Esophagus muscularis mucosa (tissue), 4 donors: Measurements from ENCODE around the gene ADGRG1. TPM values are rescaled to one million over a fixed set of nuclear protein-coding genes. Genes with fewer than 3 reads are reported as not detected.

Source experiments
- DNase-seq: peaks from one replicate; pipeline ENCODE4 v3.0.0-alpha.2; 2017; ENCODE audit errors: extremely low spot score
- H3K27ac ChIP-seq, 4 donors: fragments of 200-600 bp; sonication (generic); replicated peaks in 1 of 4; 1 replicate in 3 of 4; 2 replicates in 1 of 4; pipeline ENCODE4 v1.5.1; 2016 to 2019; ENCODE audit warnings: mild to moderate bottlenecking in 1 of 4
- H3K27me3 ChIP-seq, 4 donors: fragments of 200-600 bp; sonication (generic); one replicate each; pipeline versions ENCODE4 v1.5.1 to v1.6.0; 2016 to 2019
- H3K36me3 ChIP-seq, 4 donors: fragments of 200-600 bp; sonication (generic); one replicate each; pipeline ENCODE4 v1.5.1; 2016 to 2019
- H3K4me1 ChIP-seq, 4 donors: fragments of 200-600 bp; sonication (generic); one replicate each; pipeline ENCODE4 v1.5.1; 2016 to 2019
- H3K4me3 ChIP-seq, 4 donors: fragments of 200-600 bp; sonication (generic); 1 replicate in 2 of 4; 2 replicates in 2 of 4; pipeline ENCODE4 v1.5.1; 2016 to 2019; ENCODE audit warnings: mild to moderate bottlenecking in 4 of 4, moderate library complexity in 1 of 4
- H3K9me3 ChIP-seq, 4 donors: fragments of 200-600 bp; sonication (generic); 1 replicate in 3 of 4; 2 replicates in 1 of 4; pipeline ENCODE4 v1.5.1; 2016 to 2019
- CTCF ChIP-seq, 3 experiments: fragments of 200-600 bp in 2 of 3; fragments of 450-650 bp in 1 of 3; sonication (generic) in 2 of 3; IDR thresholded peaks; one replicate each; pipeline ENCODE4 v1.5.1; 2017 to 2019; ENCODE audit warnings: antibody characterized with exemption in 3 of 3, mild to moderate bottlenecking in 2 of 3, moderate library complexity in 1 of 3
- EP300 ChIP-seq: sonication (generic); formaldehyde crosslinking; IDR thresholded peaks from one replicate; pipeline ENCODE4 v1.6.1; 2017; ENCODE audit warnings: antibody characterized with exemption
- POLR2A ChIP-seq: fragments of 450-650 bp; IDR thresholded peaks from one replicate; pipeline ENCODE4 v1.6.1; 2017; ENCODE audit warnings: antibody characterized with exemption, moderate library complexity, mild to moderate bottlenecking, low read depth
- POLR2AphosphoS5 ChIP-seq, 2 donors: sonication (generic); formaldehyde crosslinking; IDR thresholded peaks; one replicate each; pipeline ENCODE4 v1.6.1; 2017; ENCODE audit warnings: antibody characterized with exemption in 2 of 2
- WGBS: methylation state at CpG from one replicate; pipeline ENCODE4 v1.1.5; 2018; 5-methylcytosine and 5-hydroxymethylcytosine counted together
- intact Hi-C: fragments of 100-400 bp; cut with DNase I; formaldehyde crosslinking; loops from one replicate; pipeline ENCODE4 v1.15.1; 2023
- total RNA-seq, 4 donors: library from RNA; depleted of rRNA; stranded (reverse); fragments of >200 nt; gene quantifications; one replicate each; pipeline versions ENCODE4 v1.1.0 to v1.2.1, GENCODE V29; 2016

ADGRG1 gene
- total RNA-seq, 4 donors from 2014 or later: 17.4 to 21.4 (median 19.1) TPM

DNA sequence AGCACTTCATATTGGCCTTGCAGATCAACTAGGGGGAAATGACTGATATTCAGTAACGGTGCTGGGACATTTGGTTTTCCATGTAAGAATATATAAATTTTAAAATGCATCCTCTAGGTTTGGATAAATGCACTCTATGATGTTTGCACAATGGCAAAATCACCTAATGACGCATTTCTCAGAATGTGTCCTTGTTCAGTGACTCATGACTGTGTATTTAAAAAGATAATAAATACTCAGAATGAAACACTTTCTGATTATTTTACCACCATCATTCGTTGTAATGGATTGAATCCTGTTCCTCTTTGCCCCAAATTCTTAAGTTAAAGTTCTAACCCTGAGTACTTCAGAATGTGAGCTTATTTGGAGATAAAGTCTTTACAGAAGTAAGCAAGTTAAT is 17.2 kb upstream of the ADGRG1 start:
- TF ChIP-seq CTCF (IDR thresholded peaks at IDR 0.05): no peak
- TF ChIP-seq POLR2AphosphoS5 (IDR thresholded peaks at IDR 0.05): no peak
- TF ChIP-seq EP300: no peak
- no peak for TF ChIP-seq POLR2A
- H3K4me3 ChIP-seq: no peak overlapping the region
- H3K36me3 ChIP-seq: no peaks in the 10 kb centered on the region
- peaks cover 0 to 8% (median 0%) of the 10 kb centered on the region in 4 donors for H3K4me1 ChIP-seq
- H3K27ac ChIP-seq: no peak overlapping the region
- whole genome bisulfite sequencing: 82% methylated on average over 3 of the region's 3 CpGs
- no peak for DNase-seq
- peaks cover 0 to 29% (median 0%) of the 10 kb centered on the region in 4 donors for H3K27me3 ChIP-seq
- intact Hi-C loops: no loop called here
- no peaks in the 10 kb centered on the region for H3K9me3 ChIP-seq

DNA sequence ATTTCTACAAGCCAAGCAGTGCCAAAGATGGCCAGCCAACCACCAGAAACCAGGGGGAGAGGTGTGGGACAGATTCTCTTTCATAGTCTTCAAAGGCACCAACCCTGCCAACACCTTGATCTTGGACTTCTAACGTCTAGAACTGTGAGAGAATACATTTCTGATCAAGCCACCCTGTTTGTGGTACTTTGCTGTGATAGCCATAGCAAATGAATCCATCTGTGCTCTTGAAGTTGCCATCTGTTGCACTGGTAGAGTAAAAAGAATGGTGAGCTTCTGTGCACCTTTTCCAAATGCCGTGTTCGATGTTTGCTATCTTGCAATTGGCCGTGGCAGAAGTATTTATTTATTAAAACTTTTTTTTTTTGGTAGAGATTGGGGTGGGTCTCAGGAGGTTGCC is 16.7 kb upstream of the ADGRG1 start:
- Histone ChIP-seq H3K9me3 (no peaks in the 10 kb centered on the region), H3K36me3 (no peaks in the 10 kb centered on the region), H3K27me3 (peaks cover 0 to 29% (median 0%) of the 10 kb centered on the region in 4 donors), H3K27ac (no peak overlapping the region), H3K4me1 (peaks cover 0 to 8% (median 0%) of the 10 kb centered on the region in 4 donors), H3K4me3 (no peak overlapping the region)
- intact Hi-C loops: no loop called here
- WGBS: 80% methylated on average over 4 of the region's 4 CpGs
- no peak for TF ChIP-seq POLR2A
- no peak for TF ChIP-seq CTCF (IDR thresholded peaks at IDR 0.05)
- no peak for TF ChIP-seq POLR2AphosphoS5 (IDR thresholded peaks at IDR 0.05)
- TF ChIP-seq EP300: no peak
- DNase-seq: no peak

DNA sequence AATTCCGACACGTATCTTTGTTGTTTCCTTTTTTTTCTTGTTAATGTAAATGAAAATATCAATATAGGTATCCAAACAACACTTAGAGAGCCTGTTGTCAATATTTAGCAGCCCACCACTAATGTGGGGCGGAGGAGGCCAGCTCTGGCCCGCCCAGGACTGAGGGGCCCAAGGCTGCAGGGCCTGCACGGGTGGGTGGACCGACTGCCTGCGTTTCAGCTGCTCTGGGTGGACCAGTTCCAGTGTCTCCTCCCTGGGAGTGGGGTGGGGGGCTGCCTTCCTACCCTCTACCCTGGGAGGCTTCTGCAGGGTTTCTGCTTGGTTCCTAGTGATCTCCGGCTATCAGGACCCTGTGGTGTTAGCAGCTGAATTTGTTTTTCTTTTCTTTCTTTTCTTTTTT is 15.9 kb upstream of the ADGRG1 start:
- H3K4me1 ChIP-seq: peaks cover 0 to 8% (median 0%) of the 10 kb centered on the region in 4 donors
- H3K27ac ChIP-seq: no peak overlapping the region
- intact Hi-C loops: no loop called here
- no peak for DNase-seq
- TF ChIP-seq POLR2AphosphoS5 (IDR thresholded peaks at IDR 0.05) (no peak), CTCF (IDR thresholded peaks at IDR 0.05) (no peak)
- H3K9me3 ChIP-seq: no peaks in the 10 kb centered on the region
- 76% methylated on average over 8 of the region's 8 CpGs for WGBS
- H3K4me3 ChIP-seq: no peak overlapping the region
- no peaks in the 10 kb centered on the region for H3K36me3 ChIP-seq
- peaks cover 0 to 24% (median 0%) of the 10 kb centered on the region in 4 donors for H3K27me3 ChIP-seq

GRCh38 chr16:57613514-57613913 is 14.9 kb upstream of the ADGRG1 start:
- 69% methylated on average over 4 of the region's 4 CpGs for WGBS
- H3K4me1 ChIP-seq: peaks cover 0 to 8% (median 0%) of the 10 kb centered on the region in 4 donors
- DNase-seq: no peak
- no peak overlapping the region for H3K4me3 ChIP-seq
- TF ChIP-seq POLR2A (no peak), EP300 (no peak), POLR2AphosphoS5 (IDR thresholded peaks at IDR 0.05) (no peak), CTCF (IDR thresholded peaks at IDR 0.05) (no peak)
- peaks cover 0 to 16% (median 0%) of the 10 kb centered on the region in 4 donors for H3K27me3 ChIP-seq
- H3K36me3 ChIP-seq: no peaks in the 10 kb centered on the region
- no peaks in the 10 kb centered on the region for H3K9me3 ChIP-seq
- intact Hi-C loops: no loop called here
- no peak overlapping the region for H3K27ac ChIP-seq

GRCh38 chr16:57614536-57614935 is 13.9 kb upstream of the ADGRG1 start:
- 87% methylated on average over 4 of the region's 6 CpGs for WGBS
- Histone ChIP-seq H3K36me3 (no peaks in the 10 kb centered on the region), H3K9me3 (no peaks in the 10 kb centered on the region), H3K4me3 (no peak overlapping the region), H3K27me3 (peaks cover 0 to 6% (median 0%) of the 10 kb centered on the region in 4 donors), H3K27ac (no peak overlapping the region), H3K4me1 (peaks cover 0 to 2% (median 0%) of the 10 kb centered on the region in 4 donors)
- no peak for DNase-seq
- intact Hi-C loops: no loop called here
- TF ChIP-seq CTCF (IDR thresholded peaks at IDR 0.05) (no peak), POLR2A (no peak), POLR2AphosphoS5 (IDR thresholded peaks at IDR 0.05) (no peak), EP300 (no peak)
